ENCODE results near the gene GPX4.

GPX4 gene

DNA sequence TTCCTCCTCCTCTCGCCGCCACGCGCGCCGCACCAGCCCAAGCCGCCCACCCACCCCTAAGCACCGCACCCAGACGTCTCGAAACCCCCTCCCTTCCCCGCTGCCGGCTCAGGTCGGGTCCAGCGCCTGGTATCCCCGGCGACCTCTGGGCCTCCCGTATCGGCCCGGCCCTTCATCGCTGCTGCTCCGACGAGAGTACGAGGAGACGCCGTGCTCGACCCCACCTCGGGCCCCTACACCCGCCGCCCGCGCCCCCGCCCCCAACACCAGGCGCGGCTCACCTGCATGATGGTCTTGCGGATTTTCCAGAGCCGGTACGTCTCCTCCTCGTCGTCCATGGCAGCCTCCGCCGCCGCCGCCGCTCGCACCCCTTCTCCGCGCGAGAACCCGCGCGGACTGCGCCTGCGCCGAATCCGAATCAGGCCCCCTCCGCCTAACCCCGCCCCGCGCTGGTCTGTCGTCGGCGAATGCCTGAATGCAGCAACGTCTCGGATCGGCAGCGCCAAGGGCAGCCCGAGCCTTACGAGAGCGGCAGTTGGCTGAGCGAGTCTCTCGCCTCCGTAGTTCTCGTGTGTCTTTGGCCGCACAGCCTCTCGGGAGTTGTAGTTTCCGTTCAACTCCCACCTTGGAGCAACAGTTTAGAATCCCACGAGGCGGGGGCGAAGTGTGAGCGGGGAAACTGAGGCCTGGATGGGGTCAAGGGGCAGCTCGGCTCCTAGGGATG, 8.7 kb upstream of the GPX4 start, which contains the start of gene POLR2E:
Gene POLR2E (minus strand): TSS at position 398 of the 724 bp plus-strand sequence. CDS start 60 bp downstream, at position 338.
- TF ChIP-seq, protein P1, sequence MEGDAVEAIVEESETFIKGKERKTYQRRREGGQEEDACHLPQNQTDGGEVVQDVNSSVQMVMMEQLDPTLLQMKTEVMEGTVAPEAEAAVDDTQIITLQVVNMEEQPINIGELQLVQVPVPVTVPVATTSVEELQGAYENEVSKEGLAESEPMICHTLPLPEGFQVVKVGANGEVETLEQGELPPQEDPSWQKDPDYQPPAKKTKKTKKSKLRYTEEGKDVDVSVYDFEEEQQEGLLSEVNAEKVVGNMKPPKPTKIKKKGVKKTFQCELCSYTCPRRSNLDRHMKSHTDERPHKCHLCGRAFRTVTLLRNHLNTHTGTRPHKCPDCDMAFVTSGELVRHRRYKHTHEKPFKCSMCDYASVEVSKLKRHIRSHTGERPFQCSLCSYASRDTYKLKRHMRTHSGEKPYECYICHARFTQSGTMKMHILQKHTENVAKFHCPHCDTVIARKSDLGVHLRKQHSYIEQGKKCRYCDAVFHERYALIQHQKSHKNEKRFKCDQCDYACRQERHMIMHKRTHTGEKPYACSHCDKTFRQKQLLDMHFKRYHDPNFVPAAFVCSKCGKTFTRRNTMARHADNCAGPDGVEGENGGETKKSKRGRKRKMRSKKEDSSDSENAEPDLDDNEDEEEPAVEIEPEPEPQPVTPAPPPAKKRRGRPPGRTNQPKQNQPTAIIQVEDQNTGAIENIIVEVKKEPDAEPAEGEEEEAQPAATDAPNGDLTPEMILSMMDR (IDR thresholded peaks at IDR 0.05; ENCODE audit: borderline replicate concordance, control extremely low read depth, extremely low read depth, insufficient read depth, missing control alignments) = no peak
- in situ Hi-C loops (cut with MboI; ENCODE audit: low sequenced_read_pairs, unreplicated experiment) = no loop called here
- peak; percentile 97 for DNase-seq (ENCODE audit: low spot score)

DNA sequence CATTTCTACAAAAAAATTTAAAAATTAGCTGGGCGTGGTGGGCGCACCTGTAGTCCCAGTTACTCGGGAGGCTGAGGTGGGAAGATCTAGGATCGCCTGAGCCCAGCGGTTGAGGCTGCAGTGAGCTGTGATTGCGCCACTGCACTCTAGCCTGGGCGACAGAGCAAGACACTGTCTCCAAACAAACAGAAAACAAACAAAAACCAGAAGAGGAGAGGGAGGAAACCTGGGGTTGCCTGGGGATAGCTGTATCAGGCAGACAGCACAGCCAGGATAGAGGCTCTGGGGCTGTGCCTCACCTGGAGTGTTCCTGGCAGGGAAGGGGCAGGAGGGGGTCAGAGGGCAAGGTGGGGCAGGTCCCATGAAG, 6.0 kb upstream of the GPX4 start:
- no peak for DNase-seq (ENCODE audit: low spot score)

DNA sequence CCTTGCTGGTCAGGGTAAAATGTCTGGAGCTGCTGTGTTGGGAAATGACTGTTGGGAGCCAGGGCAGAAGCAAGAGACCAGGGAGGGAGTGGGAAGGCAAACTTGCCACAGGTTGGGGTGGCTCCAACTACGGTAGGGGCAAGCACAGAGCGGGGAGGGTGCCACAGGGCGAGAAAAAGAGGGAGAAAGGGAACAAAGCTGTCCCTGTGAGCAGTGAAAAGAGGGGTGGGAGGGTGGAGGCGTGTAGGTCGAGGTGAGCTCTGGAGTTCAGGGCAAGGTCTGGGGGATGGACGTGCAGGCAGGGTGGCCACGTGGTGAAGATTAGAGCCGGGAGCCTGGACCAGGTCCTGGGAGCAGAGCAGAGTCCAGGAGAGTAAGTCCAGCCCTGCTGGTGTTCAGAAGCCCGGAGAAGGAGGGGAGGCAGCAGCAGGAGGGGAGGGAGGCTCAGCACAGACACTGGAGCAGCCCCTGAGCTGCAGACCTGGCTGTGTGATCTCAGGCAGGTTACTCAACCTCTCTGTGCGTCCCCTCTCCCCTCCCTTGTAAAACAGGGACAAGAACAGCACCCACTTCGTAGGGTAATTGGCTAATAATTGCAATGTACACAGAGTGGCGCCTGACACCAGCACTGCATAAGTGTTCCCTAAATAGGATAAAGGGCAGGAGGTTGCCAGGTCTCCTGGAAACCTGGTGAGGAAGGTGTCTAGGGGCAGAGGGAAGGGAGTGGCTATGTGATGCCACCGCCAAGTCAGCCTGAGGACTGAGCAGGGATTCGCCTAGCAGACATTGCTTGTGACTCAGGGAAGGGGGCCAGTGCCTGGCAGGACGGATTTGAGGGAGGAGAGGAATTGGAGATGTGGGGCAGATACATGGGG, 5.4 kb upstream of the GPX4 start:
- in situ Hi-C loops (cut with MboI; ENCODE audit: low sequenced_read_pairs, unreplicated experiment) = no loop called here
- TF ChIP-seq, protein P1 (IDR thresholded peaks at IDR 0.05; ENCODE audit: borderline replicate concordance, control extremely low read depth, extremely low read depth, insufficient read depth, missing control alignments) = no peak
- DNase-seq (ENCODE audit: low spot score) = no peak

More for the DNA sequence above, 6.0 kb upstream of the GPX4 start:
- TF ChIP-seq, protein P1 (IDR thresholded peaks at IDR 0.05; ENCODE audit: borderline replicate concordance, control extremely low read depth, extremely low read depth, insufficient read depth, missing control alignments) = no peak
- in situ Hi-C loops (cut with MboI; ENCODE audit: low sequenced_read_pairs, unreplicated experiment) = no loop called here

DNA sequence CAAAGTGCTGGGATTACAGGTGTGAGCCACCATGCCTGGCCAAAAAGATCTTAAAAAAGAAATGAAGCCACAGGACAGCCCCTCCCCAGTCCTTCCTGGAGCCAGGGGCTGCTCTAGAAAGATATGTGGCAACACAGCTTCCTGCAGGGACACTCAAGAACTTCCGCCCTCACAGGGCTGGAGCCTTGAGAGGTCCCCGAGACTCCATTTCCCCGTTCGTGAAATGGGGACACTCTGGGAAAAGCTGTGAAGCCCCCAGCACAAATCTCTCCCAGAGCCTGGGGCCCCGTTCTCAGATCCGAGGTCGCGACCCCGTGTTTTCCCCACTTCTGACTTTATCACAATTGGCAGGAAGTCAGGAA, 2.5 kb upstream of the GPX4 start:
- TF ChIP-seq, protein P1 (IDR thresholded peaks at IDR 0.05; ENCODE audit: borderline replicate concordance, control extremely low read depth, extremely low read depth, insufficient read depth, missing control alignments) = no peak
- in situ Hi-C loops (cut with MboI; ENCODE audit: low sequenced_read_pairs, unreplicated experiment) = no loop called here
- no peak for DNase-seq (ENCODE audit: low spot score)

DNA sequence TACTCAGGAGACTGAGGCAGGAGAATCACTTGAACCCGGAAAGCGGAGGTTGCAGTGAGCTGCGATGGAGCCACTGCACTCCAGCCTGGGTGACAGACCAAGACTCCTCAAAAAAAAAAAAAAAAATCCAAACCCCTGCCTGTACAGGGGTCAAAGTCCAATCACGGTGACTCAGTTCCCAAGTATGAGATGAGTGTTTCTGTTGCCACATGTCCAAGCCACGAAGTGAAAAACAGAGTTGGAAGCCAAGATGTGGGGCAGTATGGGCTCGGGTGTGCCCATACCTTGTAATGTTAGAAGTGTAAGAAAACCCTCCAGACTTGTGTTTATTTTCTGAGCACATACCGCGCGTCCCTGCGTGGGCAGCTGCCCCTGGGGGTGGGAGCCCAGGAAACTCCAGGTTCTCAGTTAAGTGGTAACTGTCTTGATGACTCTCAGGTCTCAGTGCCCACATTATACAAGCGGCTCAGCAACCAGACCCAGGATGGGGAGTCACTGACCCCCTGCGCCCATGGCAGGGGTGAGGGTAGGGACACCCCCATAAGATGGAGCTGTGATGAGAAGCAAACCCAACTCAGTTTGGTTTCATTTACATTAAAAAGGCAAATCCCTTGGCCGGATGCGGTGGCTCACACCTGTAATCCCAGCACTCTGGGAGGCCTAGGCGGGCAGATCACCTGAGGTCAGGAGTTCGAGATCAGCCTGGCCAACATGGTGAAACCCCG, 1.2 kb upstream of the GPX4 start:
- TF ChIP-seq, protein P1 (IDR thresholded peaks at IDR 0.05; ENCODE audit: borderline replicate concordance, control extremely low read depth, extremely low read depth, insufficient read depth, missing control alignments) = no peak
- in situ Hi-C loops (cut with MboI; ENCODE audit: low sequenced_read_pairs, unreplicated experiment) = no loop called here
- DNase-seq (ENCODE audit: low spot score) = no peak

DNA sequence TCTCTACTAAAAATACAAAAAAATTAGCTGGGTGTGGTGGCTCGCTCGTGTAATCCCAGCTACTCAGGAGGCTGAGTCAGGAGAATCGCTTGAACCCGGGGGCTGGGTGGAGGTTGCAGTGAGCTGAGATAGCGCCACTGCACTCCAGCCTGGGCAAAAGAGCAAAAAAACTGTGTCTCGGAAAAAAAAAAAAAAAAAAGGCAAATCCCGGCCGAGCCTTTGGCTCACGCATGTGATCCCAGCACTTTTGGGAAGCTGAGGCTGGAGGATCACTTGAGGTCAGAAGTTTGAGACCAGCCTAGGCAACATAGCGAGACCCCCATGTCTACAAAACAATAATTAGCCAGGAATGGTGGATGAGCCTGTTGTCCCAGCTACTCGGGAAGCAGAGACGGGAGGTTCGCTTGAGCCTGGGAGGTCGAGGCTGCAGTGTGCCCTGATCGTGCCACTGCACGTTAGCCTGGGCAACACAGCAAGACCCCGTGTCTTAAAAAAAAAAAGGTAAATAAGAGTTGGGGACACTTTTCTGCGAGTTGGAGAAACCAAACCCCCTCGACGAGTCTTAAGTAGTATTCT, 574 bp upstream of the GPX4 start:
- in situ Hi-C loops (cut with MboI; ENCODE audit: low sequenced_read_pairs, unreplicated experiment) = no loop called here
- TF ChIP-seq, protein P1 (IDR thresholded peaks at IDR 0.05; ENCODE audit: borderline replicate concordance, control extremely low read depth, extremely low read depth, insufficient read depth, missing control alignments) = no peak
- DNase-seq (ENCODE audit: low spot score) = no peak
